CD14-positive monocyte (primary cell): ENCODE measurements around the gene ADAMTSL1. TPM values are rescaled to one million over a fixed set of nuclear protein-coding genes. Genes with fewer than 3 reads are reported as not detected.

Source experiments
- DNase-seq, 3 donors: peaks; one replicate each; pipeline ENCODE4 v3.0.0-alpha.2; 2011 to 2022
- H2AFZ ChIP-seq: 2 replicates; pipeline ENCODE4 v1.6.0; 2012; ENCODE audit warnings: mild to moderate bottlenecking, low read depth, low read length, inconsistent platforms; ENCODE audit not compliant: insufficient read depth, poor library complexity, severe bottlenecking
- H3K27ac ChIP-seq, 2 donors: 1 replicate in 1 of 2; 2 replicates in 1 of 2; pipeline ENCODE4 v1.5.1; 2012 to 2013; ENCODE audit warnings: low read length in 2 of 2, control low read depth in 1 of 2, inconsistent platforms in 1 of 2, low read depth in 1 of 2, mild to moderate bottlenecking in 1 of 2
- H3K27me3 ChIP-seq, 2 donors: one replicate each; pipeline versions ENCODE4 v1.6.0 to v1.6.1; 2011 to 2013; ENCODE audit warnings: low read length in 2 of 2; ENCODE audit not compliant: control insufficient read depth in 2 of 2, insufficient read depth in 2 of 2
- H3K36me3 ChIP-seq, 2 donors: replicated peaks in 1 of 2; 1 replicate in 1 of 2; 2 replicates in 1 of 2; pipeline versions ENCODE4 v1.5.1 to v1.6.1; 2012 to 2013; ENCODE audit warnings: low read length in 2 of 2, control low read depth in 1 of 2, inconsistent platforms in 1 of 2, mild to moderate bottlenecking in 1 of 2; ENCODE audit not compliant: insufficient read depth in 2 of 2, control insufficient read depth in 1 of 2
- H3K4me1 ChIP-seq, 2 donors: 1 replicate in 1 of 2; 2 replicates in 1 of 2; pipeline versions ENCODE4 v1.5.1 to v1.6.1; 2012 to 2013; ENCODE audit warnings: low read length in 2 of 2, control low read depth in 1 of 2, inconsistent platforms in 1 of 2, mild to moderate bottlenecking in 1 of 2, moderate library complexity in 1 of 2; ENCODE audit not compliant: insufficient read depth in 2 of 2, control insufficient read depth in 1 of 2
- H3K4me2 ChIP-seq: replicated peaks from 2 replicates; pipeline ENCODE3; 2012; ENCODE audit warnings: low read length, moderate library complexity, mild to moderate bottlenecking; ENCODE audit not compliant: poor library complexity, severe bottlenecking; ENCODE audit errors: extremely low read depth
- H3K4me3 ChIP-seq, 3 experiments: fragments of 200-600 bp in 1 of 3; sonication (generic) in 1 of 3; replicated peaks in 1 of 3; 1 replicate in 2 of 3; 2 replicates in 1 of 3; pipeline ENCODE4 v1.5.1; 2011 to 2013; ENCODE audit warnings: low read length in 3 of 3, mild to moderate bottlenecking in 3 of 3, control low read depth in 2 of 3, low read depth in 2 of 3, inconsistent platforms in 1 of 3, moderate library complexity in 1 of 3
- H3K79me2 ChIP-seq: 2 replicates; pipeline ENCODE4 v1.6.0; 2012; ENCODE audit warnings: mild to moderate bottlenecking, control low read depth, inconsistent platforms, low read length, moderate library complexity; ENCODE audit not compliant: insufficient read depth
- H3K9ac ChIP-seq: 2 replicates; pipeline ENCODE4 v1.6.0; 2017; ENCODE audit warnings: low read length, mild to moderate bottlenecking; ENCODE audit not compliant: insufficient read depth, poor library complexity, severe bottlenecking
- H3K9me3 ChIP-seq, 2 donors: replicated peaks in 1 of 2; 1 replicate in 1 of 2; 2 replicates in 1 of 2; pipeline versions ENCODE4 v1.5.1 to v1.6.1; 2012 to 2013; ENCODE audit warnings: low read length in 2 of 2, control low read depth in 1 of 2; ENCODE audit not compliant: control insufficient read depth in 1 of 2, insufficient read depth in 1 of 2
- H4K20me1 ChIP-seq: 2 replicates; pipeline ENCODE4 v1.6.0; 2012; ENCODE audit warnings: mild to moderate bottlenecking, low read length, control low read depth, moderate library complexity; ENCODE audit not compliant: insufficient read depth
- H3K27ac Mint-ChIP-seq, 7 donors: one replicate each; pipeline ENCODE4 v1.8.0; 2020; ENCODE audit warnings: mild to moderate bottlenecking in 7 of 7, mixed read lengths in 7 of 7, moderate library complexity in 6 of 7, inconsistent platforms in 2 of 7
- H3K27me3 Mint-ChIP-seq, 3 donors: one replicate each; pipeline ENCODE4 v1.8.0; 2021 to 2022; ENCODE audit warnings: low read depth in 3 of 3, mild to moderate bottlenecking in 3 of 3, mixed read lengths in 3 of 3, moderate library complexity in 3 of 3, inconsistent platforms in 1 of 3
- H3K36me3 Mint-ChIP-seq, 2 donors: one replicate each; pipeline ENCODE4 v1.8.0; 2020; ENCODE audit warnings: mixed read lengths in 2 of 2, inconsistent platforms in 1 of 2, mild to moderate bottlenecking in 1 of 2
- H3K4me1 Mint-ChIP-seq: one replicate; pipeline ENCODE4 v1.8.0; 2020; ENCODE audit warnings: mild to moderate bottlenecking, mixed read lengths
- H3K4me3 Mint-ChIP-seq, 2 donors: one replicate each; pipeline ENCODE4 v1.8.0; 2020; ENCODE audit warnings: mild to moderate bottlenecking in 2 of 2, mixed read lengths in 2 of 2, moderate library complexity in 1 of 2
- H3K9me3 Mint-ChIP-seq, 7 donors: one replicate each; pipeline ENCODE4 v1.8.0; 2020 to 2022; ENCODE audit warnings: mixed read lengths in 7 of 7, mild to moderate bottlenecking in 6 of 7, moderate library complexity in 6 of 7, inconsistent platforms in 2 of 7
- WGBS: methylation state at CpG from one replicate; pipeline ENCODE4 v1.1.5; 2013; ENCODE audit warnings: missing lambda C conversion rate; ENCODE audit not compliant: insufficient coverage; 5-methylcytosine and 5-hydroxymethylcytosine counted together
- intact Hi-C, 2 donors: fragments of 100-400 bp; cut with micrococcal nuclease; formaldehyde crosslinking; loops; one replicate each; pipeline versions ENCODE4 v1.15.0 to v1.15.1; 2023
- polyA plus RNA-seq, 3 donors: library from polyadenylated mRNA; depleted of rRNA in 1 of 3; unstranded in 2 of 3; stranded (reverse) in 1 of 3; fragments of 300-500 nt in 2 of 3; fragments of >200 nt in 1 of 3; fragmentation: Illumina TruSeq in 2 of 3; gene quantifications; 1 replicate in 2 of 3; 2 replicates in 1 of 3; pipeline ENCODE4 v1.2.3, GENCODE V29; 2012 to 2021
- TF ChIP-seq, protein P1 (sequence below): fragments of 200-600 bp; IDR thresholded peaks from one replicate; pipeline ENCODE4 v1.8.0; 2022; ENCODE audit warnings: antibody characterized with exemption, mild to moderate bottlenecking

The ADAMTSL1 gene
- polyA plus RNA-seq, 3 donors = not detected

GRCh38 chr9:18500451-18500850, 26.5 kb downstream of the ADAMTSL1 start:
- Mint-ChIP-seq H3K4me1 (no peaks in the 10 kb centered on the region), H3K27me3 (peaks cover 0 to 2% (median 0%) of the 10 kb centered on the region in 3 donors), H3K4me3 (no peak overlapping the region), H3K36me3 (no peaks in the 10 kb centered on the region), H3K27ac (no peak overlapping the region), H3K9me3 (peaks cover 0 to 3% (median 0%) of the 10 kb centered on the region in 7 donors)
- Histone ChIP-seq H3K79me2 (no peaks in the 10 kb centered on the region), H4K20me1 (no peaks in the 10 kb centered on the region), H3K36me3 (no peaks in the 10 kb centered on the region), H3K27ac (no peak overlapping the region), H3K9me3 (no peaks in the 10 kb centered on the region), H3K4me2 (no peak overlapping the region), H3K27me3 (no peaks in the 10 kb centered on the region), H3K4me3 (no peak overlapping the region), H3K9ac (no peak overlapping the region), H2AFZ (no peak overlapping the region), H3K4me1 (no peaks in the 10 kb centered on the region)
- intact Hi-C loops = no loop called here
- no CpG with 5 or more reads among the region's 1 CpG for WGBS
- TF ChIP-seq, protein P1, sequence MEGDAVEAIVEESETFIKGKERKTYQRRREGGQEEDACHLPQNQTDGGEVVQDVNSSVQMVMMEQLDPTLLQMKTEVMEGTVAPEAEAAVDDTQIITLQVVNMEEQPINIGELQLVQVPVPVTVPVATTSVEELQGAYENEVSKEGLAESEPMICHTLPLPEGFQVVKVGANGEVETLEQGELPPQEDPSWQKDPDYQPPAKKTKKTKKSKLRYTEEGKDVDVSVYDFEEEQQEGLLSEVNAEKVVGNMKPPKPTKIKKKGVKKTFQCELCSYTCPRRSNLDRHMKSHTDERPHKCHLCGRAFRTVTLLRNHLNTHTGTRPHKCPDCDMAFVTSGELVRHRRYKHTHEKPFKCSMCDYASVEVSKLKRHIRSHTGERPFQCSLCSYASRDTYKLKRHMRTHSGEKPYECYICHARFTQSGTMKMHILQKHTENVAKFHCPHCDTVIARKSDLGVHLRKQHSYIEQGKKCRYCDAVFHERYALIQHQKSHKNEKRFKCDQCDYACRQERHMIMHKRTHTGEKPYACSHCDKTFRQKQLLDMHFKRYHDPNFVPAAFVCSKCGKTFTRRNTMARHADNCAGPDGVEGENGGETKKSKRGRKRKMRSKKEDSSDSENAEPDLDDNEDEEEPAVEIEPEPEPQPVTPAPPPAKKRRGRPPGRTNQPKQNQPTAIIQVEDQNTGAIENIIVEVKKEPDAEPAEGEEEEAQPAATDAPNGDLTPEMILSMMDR = no peak
- DNase-seq = no peak

DNA sequence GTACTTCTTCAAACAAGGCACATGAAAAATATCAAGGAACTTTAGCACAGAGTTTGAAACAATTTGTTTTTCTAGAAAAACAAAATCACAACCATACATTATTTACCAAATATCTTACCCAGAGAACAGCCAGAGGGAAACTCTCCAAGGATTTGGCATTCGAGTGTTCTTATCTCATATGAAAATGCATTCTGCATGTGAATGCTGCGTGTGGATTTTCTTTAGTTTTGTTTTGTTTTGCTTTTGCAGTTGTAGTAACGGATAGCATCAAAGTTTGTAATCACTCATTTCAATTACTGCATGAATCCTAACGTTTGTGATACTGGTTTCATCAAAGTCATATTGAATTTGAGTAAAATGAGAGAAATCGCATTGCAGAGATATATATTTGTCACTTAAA, 28.0 kb downstream of the ADAMTSL1 start:
- Histone ChIP-seq H3K9ac (no peak overlapping the region), H4K20me1 (no peaks in the 10 kb centered on the region), H3K27ac (no peak overlapping the region), H3K9me3 (no peaks in the 10 kb centered on the region), H3K4me2 (no peak overlapping the region), H3K79me2 (no peaks in the 10 kb centered on the region), H3K4me1 (no peaks in the 10 kb centered on the region), H2AFZ (no peak overlapping the region), H3K4me3 (no peak overlapping the region), H3K36me3 (no peaks in the 10 kb centered on the region), H3K27me3 (no peaks in the 10 kb centered on the region)
- no peaks in the 10 kb centered on the region for H3K36me3 Mint-ChIP-seq
- intact Hi-C loops = no loop called here
- 100% methylated on average over 1 of the region's 5 CpGs for WGBS
- H3K9me3 Mint-ChIP-seq = peaks cover 0 to 1% (median 0%) of the 10 kb centered on the region in 7 donors
- no peaks in the 10 kb centered on the region for H3K4me1 Mint-ChIP-seq
- no peak overlapping the region for H3K4me3 Mint-ChIP-seq
- TF ChIP-seq, protein P1 = no peak
- DNase-seq = no peak
- H3K27ac Mint-ChIP-seq = no peak overlapping the region
- peaks cover 0 to 2% (median 0%) of the 10 kb centered on the region in 3 donors for H3K27me3 Mint-ChIP-seq
